GM19025 (cell line): Measurements from ENCODE around the gene TFB1M.
"Not testable (repeated sequence)": the region's sequence is repeated elsewhere in the genome, so short reads cannot be mapped to it uniquely, and the experiment has no call there.

Source experiments
- ATAC-seq: cut with Tn5 transposase; IDR thresholded peaks from one replicate; pipeline ENCODE4 v1.9.1; 2021; ENCODE audit warnings: mild to moderate bottlenecking, low read depth, moderate library complexity; ENCODE audit not compliant: unreplicated experiment

TFB1M gene

DNA sequence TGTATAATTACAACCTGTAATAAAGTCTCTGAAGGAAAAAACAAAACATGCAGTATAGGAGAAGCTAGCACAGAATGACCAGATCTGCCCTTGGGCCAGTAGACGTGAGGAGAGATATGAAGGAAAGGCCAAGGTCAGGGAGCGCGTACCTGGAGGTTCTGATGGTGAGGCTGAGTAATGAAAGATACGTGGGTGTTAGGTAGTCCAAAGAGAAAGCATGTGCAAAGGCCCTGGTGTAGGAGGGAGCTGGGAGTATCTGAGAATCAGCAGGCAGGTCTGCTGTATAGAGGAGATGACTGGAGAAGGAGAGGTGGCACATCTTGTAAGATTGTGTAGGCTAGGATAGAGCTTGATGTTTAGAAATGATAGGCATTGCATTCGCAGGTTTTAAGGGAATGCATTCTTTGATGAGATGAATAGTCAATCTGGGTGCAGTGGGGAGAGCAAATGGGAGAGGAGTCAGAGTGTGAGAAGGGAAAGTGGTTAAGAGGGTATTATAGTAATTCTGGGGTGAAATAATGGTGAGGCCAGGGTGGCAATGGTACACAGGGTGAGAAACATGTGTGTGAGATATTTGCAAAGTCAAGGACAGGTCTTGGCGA, 15.9 kb upstream of the TFB1M start:
- ATAC-seq: no peak

DNA sequence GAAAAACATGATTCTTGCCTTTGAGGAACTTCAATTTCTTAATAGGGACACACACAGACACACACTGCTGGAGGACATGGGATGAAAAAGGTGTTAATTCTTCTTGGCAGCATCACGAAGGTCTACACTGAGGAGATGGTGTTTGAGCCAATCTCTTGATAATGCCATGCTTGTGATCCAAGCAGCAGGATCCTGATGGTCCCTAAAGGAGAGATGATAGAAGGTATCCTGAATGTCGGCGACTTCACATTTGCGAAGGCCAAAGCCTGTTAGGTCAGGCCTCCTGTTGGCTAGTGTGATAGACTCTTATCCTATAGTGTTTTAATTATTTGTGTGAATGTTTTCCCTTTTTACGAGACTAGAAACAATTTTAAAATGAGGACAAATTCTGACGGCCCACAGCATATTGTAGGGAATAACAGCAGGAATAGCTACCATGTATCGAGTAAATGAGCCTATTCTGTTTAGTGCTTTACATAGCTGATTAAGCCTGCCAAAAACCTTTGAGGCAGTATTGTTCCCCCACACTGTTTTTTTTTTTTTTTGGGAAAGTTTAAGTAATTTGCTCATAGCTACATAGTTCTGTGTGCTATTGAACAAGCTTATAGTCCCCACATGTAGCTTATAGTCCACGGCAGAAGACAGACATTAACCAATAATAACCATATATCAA, 15.3 kb upstream of the TFB1M start:
- ATAC-seq: no peak

DNA sequence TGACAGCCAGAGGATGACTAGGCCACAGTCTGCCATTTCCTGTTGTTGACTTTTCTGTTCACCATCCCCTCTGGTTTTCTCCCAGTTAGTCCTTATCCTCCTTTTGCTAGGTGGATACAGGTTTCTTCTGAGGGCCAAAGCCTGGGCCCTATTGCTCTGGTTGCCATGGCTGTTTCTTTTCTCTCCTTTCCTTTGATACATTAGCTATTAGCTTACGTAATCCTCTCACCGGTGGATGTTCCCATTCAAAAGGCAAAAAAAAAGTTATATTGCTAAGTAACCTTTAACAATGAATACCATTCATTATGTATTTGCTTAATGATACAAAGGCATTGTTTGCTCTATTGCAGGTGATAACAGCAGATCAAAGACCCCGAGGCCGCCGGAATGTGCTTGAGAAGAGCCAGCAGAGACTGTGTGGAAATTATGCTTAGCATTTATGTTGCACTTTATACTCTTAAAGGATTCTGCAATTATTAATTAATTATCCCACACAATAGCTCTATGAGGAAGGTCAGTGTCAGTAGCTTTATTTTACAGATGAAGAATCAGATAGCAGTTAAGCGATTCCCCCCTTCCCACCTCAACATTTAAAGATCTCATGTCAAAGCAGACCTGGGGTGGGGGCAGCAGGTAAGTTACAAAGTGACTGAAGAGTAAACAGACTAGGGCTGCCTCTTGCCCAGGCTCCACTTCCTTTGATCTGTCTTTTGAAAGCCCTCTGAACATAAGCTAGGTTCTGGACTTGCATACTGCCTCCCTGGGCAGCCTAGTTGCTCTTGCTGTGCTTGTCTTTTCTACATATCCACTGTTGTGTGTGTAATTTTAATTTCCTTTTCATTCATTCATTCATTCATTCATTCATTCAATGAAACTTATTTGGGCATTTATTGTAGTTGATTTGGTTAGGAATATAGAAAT, 14.5 kb upstream of the TFB1M start:
- ATAC-seq: no peak

DNA sequence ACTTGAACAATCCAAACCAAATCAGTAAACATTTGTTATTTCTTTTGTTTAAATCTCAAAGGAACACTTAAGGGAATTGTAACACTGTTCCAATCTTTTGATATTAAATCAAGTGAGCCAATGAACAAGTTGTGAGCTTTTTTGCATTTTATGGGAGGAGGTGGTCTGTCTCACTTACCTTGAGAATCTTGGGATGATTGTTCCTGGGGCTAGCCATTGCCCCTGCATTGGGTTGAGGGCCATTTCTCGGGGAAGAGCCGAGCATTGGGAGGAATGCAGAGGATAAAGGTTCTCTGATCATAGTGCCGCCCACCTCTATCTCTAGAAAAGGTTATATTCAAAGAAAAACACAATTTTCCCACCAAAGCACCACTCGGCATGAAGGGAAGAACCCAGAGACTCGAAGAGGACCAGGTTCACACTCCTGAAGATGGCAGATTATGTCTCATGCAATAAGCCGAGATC, 13.8 kb upstream of the TFB1M start:
- ATAC-seq: no peak

DNA sequence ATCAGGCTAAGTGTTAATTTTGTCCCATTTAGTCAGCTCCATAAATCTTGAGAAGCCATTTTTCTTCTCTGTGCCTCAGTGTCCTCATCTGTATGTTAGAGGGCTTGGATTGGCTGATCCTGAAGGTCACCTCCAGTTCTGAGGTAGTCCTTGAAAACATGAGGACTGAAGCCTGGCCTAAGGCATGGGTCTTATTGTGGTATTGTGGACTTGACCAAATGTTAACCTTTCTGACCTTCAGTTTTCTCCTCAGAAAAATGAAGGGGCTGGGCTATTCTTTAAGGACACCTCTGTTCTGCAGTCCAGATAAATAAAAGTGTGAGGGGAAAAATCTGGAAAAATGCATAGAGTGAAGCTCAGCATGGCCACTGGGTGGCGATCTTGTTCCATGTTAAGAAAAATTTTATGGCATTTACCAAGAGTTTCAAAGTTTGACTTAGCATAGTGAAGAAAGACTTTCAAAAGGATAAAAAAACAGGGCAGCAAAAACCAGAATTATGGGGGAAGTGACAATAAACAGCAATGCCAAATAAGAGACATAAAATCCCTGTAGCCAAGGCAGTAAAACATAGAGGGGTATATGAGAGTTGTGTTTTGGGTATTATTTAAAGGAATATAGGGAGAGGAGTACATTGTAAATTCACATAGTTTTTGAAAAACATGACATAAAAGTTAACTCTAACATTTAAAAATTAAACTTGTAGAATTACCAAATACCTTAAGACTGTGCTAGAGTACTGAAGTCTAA, 13.2 kb upstream of the TFB1M start:
- ATAC-seq: no peak

DNA sequence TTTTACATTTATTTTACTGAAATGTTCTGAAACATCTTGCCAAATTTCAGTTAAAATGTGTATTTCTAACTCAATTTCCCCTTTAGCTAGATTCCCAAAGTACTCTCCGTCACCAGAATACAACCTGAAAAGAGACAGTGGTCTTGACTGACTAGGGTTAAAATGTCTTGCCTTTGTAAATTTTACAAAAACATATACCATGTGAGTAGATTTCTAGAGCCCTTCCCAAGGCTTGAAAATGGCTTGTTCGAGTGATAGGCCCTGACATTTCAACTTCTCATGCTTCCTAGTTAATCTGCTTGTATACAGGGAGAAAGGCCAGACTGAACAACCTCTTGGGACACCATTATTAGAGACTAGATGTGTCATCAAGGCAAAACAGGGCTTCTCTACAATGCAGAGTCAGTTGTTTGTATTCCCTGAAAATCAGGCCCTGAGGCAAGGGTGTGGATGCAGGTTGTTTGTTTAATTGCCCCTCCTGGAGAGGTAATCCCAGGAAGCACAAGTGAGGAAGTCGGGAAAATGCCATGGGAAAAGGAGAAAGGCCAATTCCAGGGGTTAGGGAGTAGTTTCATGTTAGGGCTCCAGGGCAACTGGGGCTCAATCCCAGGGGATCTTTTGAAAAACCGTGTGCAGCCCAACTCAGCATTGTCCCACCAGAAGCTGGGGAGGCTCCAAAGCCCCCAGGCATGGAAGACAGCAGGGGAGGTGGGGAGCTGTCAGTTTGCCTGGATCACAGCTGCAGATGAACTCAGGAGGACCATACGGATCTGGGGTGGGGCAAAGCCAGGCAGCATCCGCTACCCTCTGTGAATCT, 11.6 kb upstream of the TFB1M start:
- ATAC-seq: no peak

DNA sequence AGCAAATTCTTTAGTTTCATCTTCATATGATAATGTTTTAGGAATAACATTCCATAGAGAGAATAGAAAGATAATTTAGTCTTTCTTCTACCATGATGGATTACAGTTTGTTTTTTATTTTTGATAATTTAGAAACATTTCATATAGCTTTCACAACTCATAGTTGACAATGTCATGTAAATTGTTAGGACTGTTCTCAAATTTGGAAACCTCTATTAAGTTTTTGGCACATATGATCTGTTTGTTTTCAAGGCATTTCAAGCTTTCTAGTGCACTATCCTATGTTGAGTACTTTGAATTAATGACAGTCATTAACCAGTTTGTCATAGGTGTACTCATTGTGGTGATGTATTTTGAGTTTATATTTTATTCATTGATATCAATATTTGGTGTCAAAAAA, 10.7 kb upstream of the TFB1M start:
- ATAC-seq: no peak

DNA sequence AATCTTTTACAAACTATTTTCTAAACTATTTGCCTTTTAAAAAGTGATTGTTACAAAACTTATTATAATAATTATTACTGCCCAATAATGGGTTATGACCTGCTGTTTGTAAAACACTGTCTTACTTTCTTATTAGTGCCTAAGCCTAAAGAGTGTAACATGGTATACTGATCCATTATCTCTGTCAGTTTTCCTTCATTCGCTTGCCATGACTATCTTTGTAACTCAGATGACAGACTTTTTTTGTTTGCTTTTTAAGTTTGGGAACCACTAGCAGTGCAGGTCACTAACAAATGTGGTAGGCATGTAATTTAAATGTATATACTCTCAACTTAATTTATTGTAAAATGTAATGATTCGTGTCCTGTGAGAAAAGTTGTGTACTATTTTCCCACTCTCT, 9.9 kb upstream of the TFB1M start:
- ATAC-seq: no peak

DNA sequence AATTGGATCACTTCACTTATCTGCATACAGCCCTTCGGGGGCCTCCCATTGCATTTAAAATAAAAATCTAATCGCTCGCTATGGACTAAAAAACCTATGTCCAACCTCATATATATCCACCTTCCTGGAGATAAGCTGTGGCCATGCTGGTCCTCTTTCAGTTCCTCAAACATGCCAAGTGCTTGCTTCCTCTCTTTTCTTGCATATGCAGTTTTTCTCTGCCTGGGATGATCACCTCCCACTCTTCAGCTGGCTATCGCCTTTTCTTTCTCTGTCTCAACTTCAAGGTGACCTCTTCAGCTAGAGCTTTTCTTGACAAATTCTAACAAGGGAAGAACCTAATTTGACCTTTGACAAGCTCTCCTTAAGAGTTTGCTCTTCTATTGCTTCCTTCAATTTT, 5.6 kb upstream of the TFB1M start:
- ATAC-seq: no peak

DNA sequence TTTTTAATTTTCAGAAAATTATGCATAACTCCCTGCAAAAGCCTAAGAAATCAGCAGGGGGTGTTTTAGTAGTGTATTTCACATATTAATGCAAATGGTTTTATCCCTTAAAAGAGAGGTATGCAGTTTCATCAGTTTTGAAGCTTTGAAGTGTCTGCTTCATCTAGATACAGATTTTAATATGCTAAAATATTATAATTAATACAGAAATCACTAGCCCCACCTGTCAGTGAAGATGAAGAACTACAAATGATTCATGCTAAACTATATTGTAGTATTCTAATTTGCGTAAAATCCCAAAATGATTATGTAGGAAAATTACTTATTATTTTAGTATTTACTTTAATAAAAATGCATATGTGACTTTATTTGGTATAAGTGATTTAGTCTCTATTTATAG, 2.9 kb upstream of the TFB1M start:
- no peak for ATAC-seq

DNA sequence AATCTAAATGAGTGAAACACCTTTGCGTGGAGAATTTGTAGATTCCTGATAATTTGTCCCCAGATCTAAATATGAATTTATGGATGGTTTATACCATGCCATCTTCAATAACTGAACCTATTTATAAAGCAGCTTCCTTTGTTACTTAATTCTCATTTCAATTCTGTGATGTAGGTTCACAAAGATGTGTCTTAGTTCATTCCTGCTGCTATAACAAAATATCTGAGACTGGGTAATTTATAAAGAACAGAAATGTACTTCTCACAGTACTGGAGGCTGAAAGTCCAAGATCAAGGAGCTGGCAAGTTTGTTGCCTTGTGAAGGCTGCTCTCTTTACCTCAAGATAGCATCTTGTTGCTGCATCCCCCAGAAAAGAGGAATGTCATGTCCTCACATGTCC, 2.1 kb upstream of the TFB1M start:
- no peak for ATAC-seq

DNA sequence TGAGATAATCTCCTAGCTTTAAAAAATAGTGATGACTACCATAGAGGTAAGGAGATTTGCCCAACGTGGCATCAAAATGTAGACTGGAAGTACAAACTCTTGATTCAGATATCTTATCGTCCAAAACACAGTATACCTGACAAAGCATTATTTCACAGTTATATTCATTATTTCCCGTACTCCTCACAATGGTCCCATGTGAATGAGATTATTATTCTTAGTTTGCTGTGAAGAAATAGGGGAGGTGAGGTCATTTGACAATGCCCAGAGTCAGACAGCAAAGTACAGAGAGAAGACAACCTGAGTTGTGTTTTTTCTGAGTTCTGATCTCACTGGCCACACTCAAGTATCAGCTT, 1.2 kb upstream of the TFB1M start:
- ATAC-seq: no peak

DNA sequence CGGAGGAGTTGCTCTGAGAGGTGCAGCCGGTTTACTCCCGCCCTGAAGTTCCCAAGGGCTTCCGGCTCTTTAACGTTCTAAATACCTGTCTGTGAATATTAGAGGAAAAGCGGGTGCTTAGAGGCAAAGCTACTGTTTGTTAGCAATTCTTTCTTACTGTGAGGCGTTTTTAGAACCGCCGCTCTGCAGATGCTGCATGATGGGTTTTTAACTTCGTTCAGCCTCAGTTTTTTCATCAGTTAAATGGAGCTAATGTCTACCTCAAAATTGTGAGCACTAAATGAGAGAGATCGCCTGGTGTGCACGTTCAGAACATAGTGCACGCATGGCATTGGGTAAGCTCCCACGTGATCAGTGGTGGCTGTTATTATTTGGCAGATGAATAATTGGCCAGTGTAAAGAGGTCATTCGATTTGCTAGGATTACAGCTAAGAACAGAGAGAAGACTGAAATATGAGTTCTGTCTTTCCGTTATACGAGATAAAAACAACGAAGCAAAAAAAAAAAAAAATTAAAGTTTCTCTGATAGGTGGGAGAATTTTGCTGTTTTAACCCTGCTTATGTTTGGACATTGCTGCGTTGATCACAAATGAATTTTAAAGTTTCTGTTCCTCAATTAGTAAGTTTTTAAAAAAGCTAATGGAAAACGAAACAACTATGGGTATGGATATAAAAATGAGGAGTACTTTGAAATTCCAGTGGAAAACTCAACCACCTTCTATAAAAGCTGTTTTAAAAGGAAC, 660 bp upstream of the TFB1M start:
- ATAC-seq: peak; percentile 36

DNA sequence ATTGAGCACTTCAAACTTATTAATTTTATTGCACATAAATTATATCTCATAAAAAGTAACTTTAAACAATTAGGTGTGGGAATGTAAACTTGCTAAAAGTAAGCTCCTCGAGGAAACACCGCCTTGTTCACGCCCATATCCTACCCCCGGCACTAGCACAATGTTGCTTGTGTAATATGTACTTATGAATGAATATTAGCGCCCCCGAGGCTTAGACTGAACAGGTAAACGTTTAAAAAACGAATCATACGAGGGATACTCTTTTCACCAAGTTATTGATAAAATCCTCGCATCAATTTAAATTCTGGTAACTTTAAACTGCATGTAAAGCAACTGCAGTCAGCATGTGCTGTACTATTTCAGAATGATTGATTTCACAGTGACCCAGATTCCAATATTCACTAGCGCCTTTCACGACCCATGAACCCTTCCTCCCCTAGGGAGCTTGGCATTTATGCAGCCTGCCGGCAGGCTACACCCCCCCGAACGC, 637 bp downstream of the TFB1M start:
- peak; percentile 1 for ATAC-seq

DNA sequence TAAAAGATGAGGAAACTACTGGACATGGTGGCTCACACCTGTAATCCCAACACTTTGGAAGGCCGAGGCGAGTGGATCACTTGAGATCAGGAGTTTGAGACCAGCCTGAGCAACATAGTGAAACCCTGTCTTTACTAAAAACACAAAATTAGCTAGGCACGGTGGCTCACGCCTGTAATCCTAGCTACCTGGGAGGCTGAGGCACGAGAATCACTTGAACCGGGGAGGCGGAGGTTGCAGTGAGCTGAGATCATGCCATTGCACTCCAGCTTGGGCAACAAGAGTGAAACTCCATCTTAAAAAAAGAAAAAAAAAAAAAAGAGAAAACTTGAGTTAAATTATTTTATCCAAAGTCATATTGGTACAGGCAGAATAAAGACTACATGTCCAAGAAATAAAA, 1.3 kb downstream of the TFB1M start:
- ATAC-seq: not testable (repeated sequence)

DNA sequence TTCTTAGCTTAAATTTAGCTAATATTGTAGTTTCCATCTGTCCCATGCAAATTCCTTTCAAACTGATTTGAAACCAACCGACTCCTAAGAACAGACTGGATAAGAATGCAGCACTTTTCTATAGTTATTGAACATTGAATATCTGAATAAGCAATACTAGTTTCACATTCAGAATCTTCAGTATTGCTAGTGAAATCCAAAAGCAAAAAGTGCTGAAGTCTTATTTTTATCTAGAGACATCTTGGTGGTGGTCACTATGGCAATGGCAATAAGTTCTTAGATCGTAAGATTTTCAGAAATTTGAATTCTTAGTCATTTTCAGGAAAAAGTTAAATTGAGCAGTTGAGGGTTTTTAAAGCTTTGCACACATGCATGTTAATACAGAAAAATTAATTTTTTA, 2.7 kb downstream of the TFB1M start:
- no peak for ATAC-seq

DNA sequence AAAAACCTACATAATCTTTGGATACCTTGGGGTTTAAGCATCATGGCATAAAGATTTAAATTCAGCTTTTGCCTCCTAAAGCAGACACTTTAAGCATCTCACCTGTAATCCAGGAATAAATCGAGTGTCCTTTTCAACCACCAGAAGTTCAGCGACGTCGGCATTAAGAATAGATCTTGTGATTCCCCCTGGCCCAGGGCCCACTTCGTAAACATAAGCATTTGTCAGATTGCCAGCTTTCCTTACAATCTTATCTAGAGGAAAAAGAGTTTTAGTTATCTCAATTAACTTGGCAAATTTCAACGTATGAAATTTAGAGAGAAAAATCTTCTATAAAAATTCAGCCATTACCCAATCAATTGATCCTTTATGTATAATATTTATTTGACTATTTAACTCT, 3.2 kb downstream of the TFB1M start:
- no peak for ATAC-seq

DNA sequence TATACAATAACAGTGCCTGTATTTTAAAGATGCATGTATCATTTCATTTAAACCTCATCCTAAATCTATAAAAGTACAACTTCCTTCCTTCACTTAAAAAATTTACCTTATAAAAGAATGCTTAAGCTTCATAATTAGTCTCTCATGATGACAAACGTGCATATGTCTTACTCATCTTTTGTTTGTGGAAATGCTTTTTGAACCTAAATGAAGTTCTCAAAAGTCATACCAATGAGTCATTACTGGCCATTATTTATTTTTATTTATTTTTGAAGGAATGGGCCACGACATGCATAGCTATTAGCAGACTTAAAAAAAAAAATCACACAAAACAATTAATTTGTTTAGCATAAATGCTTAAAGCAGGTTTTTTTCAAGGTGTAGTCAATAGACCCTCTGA, 3.7 kb downstream of the TFB1M start:
- no peak for ATAC-seq

DNA sequence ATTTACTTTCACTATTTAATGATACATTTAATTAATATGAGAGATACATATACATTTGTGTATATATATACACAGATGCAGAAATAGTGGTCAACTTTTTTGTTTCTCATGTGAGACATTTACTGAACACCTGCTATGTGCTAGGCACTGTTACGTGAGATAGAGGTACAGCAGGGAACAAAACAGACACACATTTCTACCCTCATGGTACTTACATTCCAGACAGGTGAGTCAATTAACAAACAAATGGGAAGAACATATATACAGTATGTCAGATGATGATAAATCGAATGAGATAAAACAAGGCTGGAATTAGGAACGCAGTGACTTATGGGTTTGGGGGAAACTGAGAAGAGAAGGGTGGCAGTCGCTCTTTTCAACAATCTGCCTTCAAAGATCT, 5.1 kb downstream of the TFB1M start:
- no peak for ATAC-seq
